T-cell (primary cell): ENCODE data around the gene NHSL1. TPM values are rescaled to one million over a fixed set of nuclear protein-coding genes. Genes with fewer than 3 reads are reported as not detected.

Experiments used
- ATAC-seq, 4 experiments: fragments of 200-7000 bp in 3 of 4; fragments of 150-1000 bp in 1 of 4; cut with Tn5 transposase; replicated peaks in 1 of 4; 1 replicate in 3 of 4; 2 replicates in 1 of 4; pipeline ENCODE4 v1.10.0; 2021; ENCODE audit warnings: moderate library complexity in 3 of 4, mild to moderate bottlenecking in 2 of 4, moderate number of reproducible peaks in 1 of 4
- CTCF ChIA-PET, 2 donors: fragments of 300-600 bp; sonication (Branson Sonifier 250); formaldehyde crosslinking; loops; one replicate each; lab custom pipeline; 2022; ENCODE audit warnings: antibody characterized with exemption in 2 of 2; lab: Charles Lee
- POLR2A ChIA-PET, 2 donors: fragments of 300-600 bp; sonication (Branson Sonifier 250); formaldehyde crosslinking; loops; one replicate each; lab custom pipeline; 2022; ENCODE audit warnings: antibody characterized with exemption in 2 of 2; lab: Charles Lee
- DNase-seq, 35 experiments: peaks; one replicate each; pipeline versions ENCODE4 v3.0.0 to v3.0.0-alpha.2; 2013 to 2023
- H3K27ac ChIP-seq: one replicate; pipeline ENCODE4 v1.5.1; 2013; ENCODE audit warnings: low read length
- H3K27me3 ChIP-seq, 2 experiments: replicated peaks in 1 of 2; 1 replicate in 1 of 2; 2 replicates in 1 of 2; pipeline versions ENCODE4 v1.6.1 to v1.7.0; 2013; ENCODE audit warnings: low read length in 1 of 2, mixed read lengths in 1 of 2; ENCODE audit not compliant: control insufficient read depth in 2 of 2, insufficient read depth in 2 of 2; ENCODE audit errors: extremely low read depth in 1 of 2
- H3K36me3 ChIP-seq, 2 donors: 1 replicate in 1 of 2; 2 replicates in 1 of 2; pipeline versions ENCODE4 v1.6.1 to v1.7.0; 2013; ENCODE audit warnings: low read length in 1 of 2; ENCODE audit not compliant: control insufficient read depth in 2 of 2, insufficient read depth in 1 of 2; ENCODE audit errors: extremely low read depth in 1 of 2
- H3K4me1 ChIP-seq, 2 experiments: 1 replicate in 1 of 2; 2 replicates in 1 of 2; pipeline versions ENCODE4 v1.6.1 to v1.7.0; 2013; ENCODE audit warnings: low read length in 2 of 2, mixed read lengths in 1 of 2; ENCODE audit not compliant: insufficient read depth in 2 of 2, control insufficient read depth in 1 of 2; ENCODE audit errors: extremely low read depth in 1 of 2
- H3K4me3 ChIP-seq, 2 donors: 1 replicate in 1 of 2; 2 replicates in 1 of 2; pipeline versions ENCODE4 v1.5.1 to v1.7.0; 2013; ENCODE audit warnings: mild to moderate bottlenecking in 2 of 2, low read length in 1 of 2, moderate library complexity in 1 of 2; ENCODE audit not compliant: control insufficient read depth in 1 of 2; ENCODE audit errors: extremely low read depth in 1 of 2
- H3K9me3 ChIP-seq: 2 replicates; pipeline ENCODE4 v1.7.0; 2013
- H3K27ac Mint-ChIP-seq, 2 donors: one replicate each; pipeline ENCODE4 v1.8.0; 2020 to 2021; ENCODE audit warnings: mild to moderate bottlenecking in 2 of 2, mixed read lengths in 2 of 2
- H3K27me3 Mint-ChIP-seq, 2 donors: one replicate each; pipeline ENCODE4 v1.8.0; 2021 to 2022; ENCODE audit warnings: mixed read lengths in 2 of 2
- H3K36me3 Mint-ChIP-seq: one replicate; pipeline ENCODE4 v1.8.0; 2021; ENCODE audit warnings: mixed read lengths
- H3K4me1 Mint-ChIP-seq, 3 donors: one replicate each; pipeline ENCODE4 v1.8.0; 2020 to 2022; ENCODE audit warnings: mixed read lengths in 3 of 3, mild to moderate bottlenecking in 1 of 3
- H3K4me3 Mint-ChIP-seq, 3 donors: one replicate each; pipeline ENCODE4 v1.8.0; 2020 to 2022; ENCODE audit warnings: mild to moderate bottlenecking in 3 of 3, mixed read lengths in 3 of 3, moderate library complexity in 3 of 3
- H3K9me3 Mint-ChIP-seq, 3 donors: one replicate each; pipeline ENCODE4 v1.8.0; 2020 to 2022; ENCODE audit warnings: mixed read lengths in 3 of 3
- WGBS: methylation state at CpG from one replicate; pipeline ENCODE4 v1.1.5; 2013; ENCODE audit warnings: missing lambda C conversion rate; ENCODE audit not compliant: insufficient coverage; 5-methylcytosine and 5-hydroxymethylcytosine counted together
- total RNA-seq, 35 experiments: library from RNA in 6 of 35; stranded (reverse) in 6 of 35; fragments of 120-200 nt in 1 of 35; gene quantifications; one replicate each; pipeline versions ENCODE4 v1.2.1 to v1.2.4 and lab custom pipeline; 2013 to 2026

The NHSL1 gene
- total RNA-seq, 5 donors from 2014 or later (not counting 1 experiment from before 2014, with no cell fraction given): 0.08 to 0.64 (median 0.46) TPM

GRCh38 chr6:138480279-138480949, 18.9 kb downstream of the NHSL1 start:
- Histone ChIP-seq H3K27me3 (no peaks in the 10 kb centered on the region), H3K4me3 (no peak overlapping the region), H3K9me3 (no peaks in the 10 kb centered on the region), H3K27ac (no peak overlapping the region), H3K4me1 (no peaks in the 10 kb centered on the region), H3K36me3 (no peaks in the 10 kb centered on the region)
- H3K36me3 Mint-ChIP-seq: no peaks in the 10 kb centered on the region
- ATAC-seq (no peak), DNase-seq (no peak)
- CTCF ChIA-PET: interaction anchor here in 1 of 2 donors (0.6 kb wide), 1 partner anchor 662 kb away, joined by 5 read pairs; no protein-coding TSS in a partner anchor
- no peak overlapping the region for H3K4me3 Mint-ChIP-seq
- H3K9me3 Mint-ChIP-seq: no peaks in the 10 kb centered on the region
- WGBS: 100% methylated on average over 2 of the region's 6 CpGs
- H3K27me3 Mint-ChIP-seq: peaks cover 0 to 2% of the 10 kb centered on the region in 2 donors
- POLR2A ChIA-PET: interaction anchor here in 1 of 2 donors (0.6 kb wide), 1 partner anchor 25 kb away, joined by 3 read pairs; no protein-coding TSS in a partner anchor
- no peaks in the 10 kb centered on the region for H3K4me1 Mint-ChIP-seq
- H3K27ac Mint-ChIP-seq: no peak overlapping the region

- no peak for DNase-seq
- CTCF ChIA-PET: interaction anchor here in 1 of 2 donors (0.6 kb wide), 1 partner anchor 13 kb away, joined by 4 read pairs; no protein-coding TSS in a partner anchor
These were observed 21.3 kb downstream of the NHSL1 start for GRCh38 chr6:138477913-138478539.

GRCh38 chr6:138476116-138476515, 23.2 kb downstream of the NHSL1 start:
- H3K27me3 Mint-ChIP-seq: peaks cover 0 to 2% of the 10 kb centered on the region in 2 donors
- Histone ChIP-seq H3K36me3 (no peaks in the 10 kb centered on the region), H3K4me3 (no peak overlapping the region), H3K4me1 (no peaks in the 10 kb centered on the region), H3K27ac (no peak overlapping the region), H3K9me3 (no peaks in the 10 kb centered on the region), H3K27me3 (peaks cover 0 to 3% of the 10 kb centered on the region in 2 experiments)
- H3K36me3 Mint-ChIP-seq: no peaks in the 10 kb centered on the region
- H3K9me3 Mint-ChIP-seq: no peaks in the 10 kb centered on the region
- no peak overlapping the region for H3K4me3 Mint-ChIP-seq
- POLR2A ChIA-PET: no interaction called here
- no peak for ATAC-seq
- no peak overlapping the region for H3K27ac Mint-ChIP-seq
- no peak for DNase-seq
- CTCF ChIA-PET: interaction anchor here in 1 of 2 donors (0.6 kb wide), 1 partner anchor 1066 kb away, joined by 7 read pairs; no protein-coding TSS in a partner anchor
- no peaks in the 10 kb centered on the region for H3K4me1 Mint-ChIP-seq

More at GRCh38 chr6:138477913-138478539, 21.3 kb downstream of the NHSL1 start:
- Histone ChIP-seq H3K27me3 (peaks cover 0 to 3% of the 10 kb centered on the region in 2 experiments), H3K36me3 (no peaks in the 10 kb centered on the region), H3K9me3 (no peaks in the 10 kb centered on the region), H3K4me3 (no peak overlapping the region), H3K4me1 (no peaks in the 10 kb centered on the region), H3K27ac (no peak overlapping the region)
- Mint-ChIP-seq H3K36me3 (no peaks in the 10 kb centered on the region), H3K4me1 (no peaks in the 10 kb centered on the region), H3K27ac (no peak overlapping the region), H3K9me3 (no peaks in the 10 kb centered on the region), H3K4me3 (no peak overlapping the region), H3K27me3 (peaks cover 0 to 2% of the 10 kb centered on the region in 2 donors)
- 80% methylated on average over 1 of the region's 4 CpGs for WGBS
- POLR2A ChIA-PET: interaction anchor here in 1 of 2 donors (0.6 kb wide), 1 partner anchor 344 kb away, joined by 3 read pairs; no protein-coding TSS in a partner anchor
- no peak for ATAC-seq

GRCh38 chr6:138473144-138473543, 26.1 kb downstream of the NHSL1 start:
- no peak overlapping the region for H3K27ac Mint-ChIP-seq
- peaks cover 0 to 7% of the 10 kb centered on the region in 2 donors for H3K27me3 Mint-ChIP-seq
- Histone ChIP-seq H3K4me3 (no peak overlapping the region), H3K9me3 (no peaks in the 10 kb centered on the region), H3K27ac (no peak overlapping the region), H3K36me3 (no peaks in the 10 kb centered on the region), H3K4me1 (no peaks in the 10 kb centered on the region), H3K27me3 (peaks cover 0 to 6% of the 10 kb centered on the region in 2 experiments)
- POLR2A ChIA-PET: no interaction called here
- H3K4me1 Mint-ChIP-seq: no peaks in the 10 kb centered on the region
- no peak overlapping the region for H3K4me3 Mint-ChIP-seq
- no peaks in the 10 kb centered on the region for H3K36me3 Mint-ChIP-seq
- WGBS: 68% methylated on average over 2 of the region's 9 CpGs
- no peaks in the 10 kb centered on the region for H3K9me3 Mint-ChIP-seq
- DNase-seq (no peak), ATAC-seq (no peak)
- CTCF ChIA-PET: interaction anchor here in 1 of 2 donors (1.2 kb wide), 1 partner anchor 14 kb away, joined by 3 read pairs; no protein-coding TSS in a partner anchor

GRCh38 chr6:138468320-138469015, 30.8 kb downstream of the NHSL1 start:
- Mint-ChIP-seq H3K27ac (no peak overlapping the region), H3K4me1 (no peaks in the 10 kb centered on the region), H3K27me3 (peaks cover 0 to 7% of the 10 kb centered on the region in 2 donors), H3K36me3 (no peaks in the 10 kb centered on the region), H3K9me3 (no peaks in the 10 kb centered on the region), H3K4me3 (no peak overlapping the region)
- 96% methylated on average over 2 of the region's 9 CpGs for WGBS
- H3K27ac ChIP-seq: no peak overlapping the region
- ChIA-PET CTCF (interaction anchor here in 1 of 2 donors (0.7 kb wide), 1 partner anchor 13 kb away, joined by 3 read pairs; no protein-coding TSS in a partner anchor), POLR2A (interaction anchor here in 1 of 2 donors (0.6 kb wide), 1 partner anchor 9 kb away, joined by 4 read pairs; no protein-coding TSS in a partner anchor)
- no peak for DNase-seq
- H3K9me3 ChIP-seq: no peaks in the 10 kb centered on the region
- H3K36me3 ChIP-seq: no peaks in the 10 kb centered on the region
- no peaks in the 10 kb centered on the region for H3K4me1 ChIP-seq
- no peak overlapping the region for H3K4me3 ChIP-seq
- no peak for ATAC-seq
- peaks cover 0 to 3% of the 10 kb centered on the region in 2 experiments for H3K27me3 ChIP-seq

- Mint-ChIP-seq H3K36me3 (no peaks in the 10 kb centered on the region), H3K27me3 (peaks cover 0 to 7% of the 10 kb centered on the region in 2 donors), H3K9me3 (no peaks in the 10 kb centered on the region), H3K4me3 (no peak overlapping the region), H3K27ac (no peak overlapping the region), H3K4me1 (no peaks in the 10 kb centered on the region)
- no peaks in the 10 kb centered on the region for H3K36me3 ChIP-seq
- POLR2A ChIA-PET: no interaction called here
- no peaks in the 10 kb centered on the region for H3K9me3 ChIP-seq
- no peaks in the 10 kb centered on the region for H3K4me1 ChIP-seq
- DNase-seq (no peak), ATAC-seq (no peak)
- H3K27ac ChIP-seq: no peak overlapping the region
- CTCF ChIA-PET: no interaction called here
- H3K4me3 ChIP-seq: no peak overlapping the region
- peaks cover 0 to 3% of the 10 kb centered on the region in 2 experiments for H3K27me3 ChIP-seq
These were observed 31.4 kb downstream of the NHSL1 start for GRCh38 chr6:138467901-138468300.
